ENCODE data around the gene PLEKHH1.

The PLEKHH1 gene

DNA sequence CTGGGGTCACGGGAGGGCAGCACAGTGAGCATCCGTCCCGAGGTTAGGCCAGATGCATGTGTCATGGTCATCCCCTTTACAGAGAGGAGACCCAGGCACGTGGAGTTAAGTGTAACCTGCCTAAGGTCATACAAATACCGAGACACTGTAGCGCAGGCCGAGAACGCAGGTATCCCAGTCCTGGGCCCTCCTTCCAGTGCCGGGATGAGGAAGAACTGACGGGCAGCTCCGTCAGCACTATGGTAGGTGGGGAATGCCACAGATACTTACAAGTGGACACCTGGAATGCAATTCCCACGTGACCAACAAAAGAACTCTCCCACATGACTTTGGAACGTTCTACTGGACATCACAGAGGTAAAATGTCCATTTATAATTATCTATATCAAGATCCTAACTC lies 35.9 kb upstream of the PLEKHH1 start:
- no peak for DNase-seq (ENCODE audit: extremely low read depth, low read depth)
- no peak overlapping the region for H3K4me3 ChIP-seq (replicated peaks; ENCODE audit: low read depth, low read length)
- TF ChIP-seq, protein P1, sequence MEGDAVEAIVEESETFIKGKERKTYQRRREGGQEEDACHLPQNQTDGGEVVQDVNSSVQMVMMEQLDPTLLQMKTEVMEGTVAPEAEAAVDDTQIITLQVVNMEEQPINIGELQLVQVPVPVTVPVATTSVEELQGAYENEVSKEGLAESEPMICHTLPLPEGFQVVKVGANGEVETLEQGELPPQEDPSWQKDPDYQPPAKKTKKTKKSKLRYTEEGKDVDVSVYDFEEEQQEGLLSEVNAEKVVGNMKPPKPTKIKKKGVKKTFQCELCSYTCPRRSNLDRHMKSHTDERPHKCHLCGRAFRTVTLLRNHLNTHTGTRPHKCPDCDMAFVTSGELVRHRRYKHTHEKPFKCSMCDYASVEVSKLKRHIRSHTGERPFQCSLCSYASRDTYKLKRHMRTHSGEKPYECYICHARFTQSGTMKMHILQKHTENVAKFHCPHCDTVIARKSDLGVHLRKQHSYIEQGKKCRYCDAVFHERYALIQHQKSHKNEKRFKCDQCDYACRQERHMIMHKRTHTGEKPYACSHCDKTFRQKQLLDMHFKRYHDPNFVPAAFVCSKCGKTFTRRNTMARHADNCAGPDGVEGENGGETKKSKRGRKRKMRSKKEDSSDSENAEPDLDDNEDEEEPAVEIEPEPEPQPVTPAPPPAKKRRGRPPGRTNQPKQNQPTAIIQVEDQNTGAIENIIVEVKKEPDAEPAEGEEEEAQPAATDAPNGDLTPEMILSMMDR (IDR thresholded peaks at IDR 0.05; ENCODE audit: low read depth, low read length, missing control alignments) = no peak

- DNase-seq (ENCODE audit: extremely low read depth, low read depth) = no peak
- H3K4me3 ChIP-seq (replicated peaks; ENCODE audit: low read depth, low read length) = no peak overlapping the region
- TF ChIP-seq, protein P1 (IDR thresholded peaks at IDR 0.05; ENCODE audit: low read depth, low read length, missing control alignments) = no peak
Measured at GRCh38 chr14:67497716-67498115, 35.4 kb upstream of the PLEKHH1 start.

DNA sequence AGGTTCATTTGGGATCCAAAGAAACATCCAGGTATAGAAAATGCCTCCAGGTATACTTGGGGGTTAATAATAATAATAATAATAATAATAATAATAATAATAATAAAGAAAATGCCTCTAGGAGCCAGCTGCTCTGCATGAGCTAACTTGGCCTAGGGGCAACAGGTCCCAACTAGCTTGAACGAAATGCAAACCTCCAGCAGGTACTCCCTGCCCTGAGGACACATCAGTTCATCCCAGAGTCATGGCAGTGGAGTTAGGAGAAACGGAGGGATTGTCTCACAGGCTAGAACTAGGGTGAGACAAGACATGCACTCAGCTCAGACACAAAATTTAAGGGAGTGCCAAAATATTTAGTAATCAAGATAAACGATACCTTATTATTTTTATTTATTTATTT lies 32.1 kb upstream of the PLEKHH1 start:
- no peak for DNase-seq (ENCODE audit: extremely low read depth, low read depth)
- no peak overlapping the region for H3K4me3 ChIP-seq (replicated peaks; ENCODE audit: low read depth, low read length)
- TF ChIP-seq, protein P1 (IDR thresholded peaks at IDR 0.05; ENCODE audit: low read depth, low read length, missing control alignments) = no peak

DNA sequence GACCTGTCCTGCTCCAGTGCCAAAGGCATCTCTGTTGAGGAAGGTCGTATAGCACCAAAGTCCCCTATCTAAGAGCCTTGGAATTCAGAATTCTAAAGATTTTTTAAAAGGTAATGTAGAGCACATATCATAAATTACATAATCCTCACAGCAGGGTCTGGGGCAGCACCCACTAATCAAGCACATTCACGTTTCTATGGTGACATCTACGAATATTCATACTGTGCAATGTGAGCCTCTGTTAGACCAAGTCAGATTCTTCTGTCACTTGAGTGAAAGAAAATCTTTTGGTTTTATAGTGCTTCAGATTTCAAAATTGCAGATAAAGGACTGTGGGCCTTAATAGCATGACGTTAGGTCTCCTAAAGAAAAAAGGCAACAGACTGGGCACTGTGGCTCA lies 31.4 kb upstream of the PLEKHH1 start:
- TF ChIP-seq, protein P1 (IDR thresholded peaks at IDR 0.05; ENCODE audit: low read depth, low read length, missing control alignments) = no peak
- no peak for DNase-seq (ENCODE audit: extremely low read depth, low read depth)
- H3K4me3 ChIP-seq (replicated peaks; ENCODE audit: low read depth, low read length) = no peak overlapping the region

- no peak for DNase-seq (ENCODE audit: extremely low read depth, low read depth)
- no peak overlapping the region for H3K4me3 ChIP-seq (replicated peaks; ENCODE audit: low read depth, low read length)
- TF ChIP-seq, protein P1 (IDR thresholded peaks at IDR 0.05; ENCODE audit: low read depth, low read length, missing control alignments) = no peak
Measured at GRCh38 chr14:67502867-67503266, 30.2 kb upstream of the PLEKHH1 start.

DNA sequence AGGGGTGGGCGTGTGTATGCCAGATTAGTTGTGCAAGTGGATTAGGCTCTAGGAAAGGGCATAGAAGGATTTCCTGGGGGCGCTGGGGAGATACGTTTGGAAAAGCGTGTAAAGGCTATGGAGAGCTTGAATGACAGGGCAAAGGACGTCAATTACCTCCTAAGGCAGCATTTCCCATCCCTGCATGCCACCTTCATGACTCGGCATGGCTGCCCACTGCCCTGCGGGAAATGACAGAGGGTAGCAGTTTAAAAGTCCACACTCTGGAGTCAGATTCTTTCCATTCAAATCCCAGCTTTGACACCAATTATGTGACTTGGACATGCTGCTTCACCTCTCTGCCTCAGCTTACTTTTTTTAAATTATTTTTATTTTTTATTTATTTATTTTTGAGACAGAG lies 29.8 kb upstream of the PLEKHH1 start:
- H3K4me3 ChIP-seq (replicated peaks; ENCODE audit: low read depth, low read length) = no peak overlapping the region
- TF ChIP-seq, protein P1 (IDR thresholded peaks at IDR 0.05; ENCODE audit: low read depth, low read length, missing control alignments) = no peak
- DNase-seq (ENCODE audit: extremely low read depth, low read depth) = no peak

DNA sequence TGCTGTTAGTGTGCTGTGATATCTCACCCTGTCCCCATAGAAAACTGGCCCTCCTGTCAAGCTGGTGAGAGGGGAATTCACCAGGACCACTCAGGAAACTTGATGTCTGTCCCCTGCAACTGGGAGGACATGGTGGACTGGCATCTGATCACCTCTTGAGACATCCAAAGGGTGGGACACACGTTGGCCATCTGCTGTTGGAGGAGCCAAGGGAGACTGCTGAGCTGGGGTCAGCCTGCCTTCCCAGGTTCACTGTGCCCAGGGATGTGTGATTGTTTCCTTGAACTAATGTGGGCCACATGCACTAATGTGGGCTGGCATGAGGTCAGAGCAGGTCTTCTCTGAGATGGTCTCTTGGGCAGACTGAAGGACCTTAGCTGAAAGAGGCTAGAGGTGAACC lies 27.8 kb upstream of the PLEKHH1 start:
- no peak for DNase-seq (ENCODE audit: extremely low read depth, low read depth)
- H3K4me3 ChIP-seq (replicated peaks; ENCODE audit: low read depth, low read length) = no peak overlapping the region
- TF ChIP-seq, protein P1 (IDR thresholded peaks at IDR 0.05; ENCODE audit: low read depth, low read length, missing control alignments) = no peak
